Measurements from ENCODE around the gene SHANK3. TPM values are rescaled to one million over a fixed set of nuclear protein-coding genes. Genes with fewer than 3 reads are reported as not detected.
A peak's percentile ranks its signal among the peaks of the same experiment; 100 is the strongest.

Gene SHANK3
- total RNA-seq, 2 experiments from 2014 or later: 0.27 to 0.30 TPM

- H3K4me1 Mint-ChIP-seq: no peaks in the 10 kb centered on the region
- no peak overlapping the region for H3K4me3 Mint-ChIP-seq
- no peak overlapping the region for H3K27ac Mint-ChIP-seq
- H3K36me3 Mint-ChIP-seq: peaks cover 1% of the 10 kb centered on the region
- peaks cover 3% of the 10 kb centered on the region for H3K9me3 Mint-ChIP-seq
- DNase-seq: no peak
- H3K27me3 Mint-ChIP-seq: peaks cover 5% of the 10 kb centered on the region
Measured at GRCh38 chr22:50683994-50684371, 11.4 kb downstream of the SHANK3 start.

DNA sequence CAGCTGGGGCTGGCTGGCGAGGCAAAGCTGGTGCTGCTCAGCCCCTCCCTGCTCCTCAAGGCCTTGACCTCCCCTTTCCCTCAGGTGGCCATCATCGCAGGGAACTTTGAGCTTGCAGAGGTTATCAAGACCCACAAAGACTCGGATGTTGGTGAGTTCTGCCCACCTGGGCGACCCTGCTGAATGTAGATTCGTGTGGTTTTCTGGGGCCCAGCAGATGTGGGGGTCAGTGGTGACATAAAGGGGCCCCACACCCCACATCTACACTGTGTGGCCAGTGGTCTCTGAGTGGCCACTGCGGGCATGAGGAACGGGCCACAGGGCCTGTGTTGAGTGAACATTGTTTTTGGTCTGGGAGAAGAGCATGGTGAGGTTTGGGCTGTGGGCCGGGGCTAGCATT lies 11.9 kb downstream of the SHANK3 start:
- Mint-ChIP-seq H3K4me1 (no peaks in the 10 kb centered on the region), H3K27ac (no peak overlapping the region), H3K27me3 (peaks cover 5% of the 10 kb centered on the region), H3K9me3 (peaks cover 3% of the 10 kb centered on the region), H3K4me3 (no peak overlapping the region), H3K36me3 (peaks cover 1% of the 10 kb centered on the region)
- DNase-seq: no peak

- peaks cover 5% of the 10 kb centered on the region for H3K27me3 Mint-ChIP-seq
- no peaks in the 10 kb centered on the region for H3K4me1 Mint-ChIP-seq
Measured at GRCh38 chr22:50684986-50685385, 12.4 kb downstream of the SHANK3 start.

GRCh38 chr22:50686794-50687193 lies 14.2 kb downstream of the SHANK3 start:
- Mint-ChIP-seq H3K4me1 (no peaks in the 10 kb centered on the region), H3K4me3 (no peak overlapping the region), H3K9me3 (peaks cover 3% of the 10 kb centered on the region), H3K36me3 (peaks cover 1% of the 10 kb centered on the region), H3K27me3 (peaks cover 5% of the 10 kb centered on the region), H3K27ac (no peak overlapping the region)
- DNase-seq: no peak

More at GRCh38 chr22:50684986-50685385, 12.4 kb downstream of the SHANK3 start:
- peak overlapping the region; percentile 2 for H3K27ac Mint-ChIP-seq
- no peak overlapping the region for H3K4me3 Mint-ChIP-seq
- H3K9me3 Mint-ChIP-seq: peaks cover 3% of the 10 kb centered on the region
- no peak for DNase-seq
- H3K36me3 Mint-ChIP-seq: peaks cover 1% of the 10 kb centered on the region

DNA sequence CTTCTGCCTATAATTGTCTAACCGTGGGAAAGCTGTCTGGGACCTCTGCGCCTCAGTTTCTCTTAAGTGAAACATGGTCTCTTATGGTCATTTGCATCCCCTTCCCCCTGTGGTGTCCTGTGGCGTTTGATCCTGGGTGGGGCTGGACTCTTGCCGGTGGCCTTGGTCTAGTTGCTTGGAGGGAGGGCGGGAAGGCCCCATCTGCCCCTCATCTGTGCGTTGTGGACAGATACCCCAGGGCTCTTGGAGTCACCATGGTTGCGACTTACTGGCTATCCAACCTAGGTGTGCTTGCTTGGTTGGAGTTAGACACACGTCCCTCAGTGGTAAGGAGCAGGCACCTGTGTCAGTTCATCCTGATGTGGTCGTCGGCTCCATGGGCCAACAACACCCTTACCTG lies 15.2 kb downstream of the SHANK3 start:
- H3K27ac Mint-ChIP-seq: no peak overlapping the region
- peaks cover 3% of the 10 kb centered on the region for H3K9me3 Mint-ChIP-seq

GRCh38 chr22:50688448-50688847 lies 15.8 kb downstream of the SHANK3 start:
- Mint-ChIP-seq H3K27ac (no peak overlapping the region), H3K27me3 (peaks cover 5% of the 10 kb centered on the region), H3K9me3 (no peaks in the 10 kb centered on the region), H3K4me3 (no peak overlapping the region), H3K36me3 (no peaks in the 10 kb centered on the region), H3K4me1 (no peaks in the 10 kb centered on the region)
- DNase-seq: no peak

More for the DNA sequence above, 15.2 kb downstream of the SHANK3 start:
- Mint-ChIP-seq H3K36me3 (peaks cover 1% of the 10 kb centered on the region), H3K27me3 (peaks cover 5% of the 10 kb centered on the region), H3K4me3 (no peak overlapping the region), H3K4me1 (no peaks in the 10 kb centered on the region)
- no peak for DNase-seq

- Mint-ChIP-seq H3K4me3 (no peak overlapping the region), H3K9me3 (no peaks in the 10 kb centered on the region), H3K27me3 (peaks cover 5% of the 10 kb centered on the region), H3K36me3 (no peaks in the 10 kb centered on the region), H3K27ac (no peak overlapping the region), H3K4me1 (no peaks in the 10 kb centered on the region)
- no peak for DNase-seq
Measured at GRCh38 chr22:50691521-50691920, 18.9 kb downstream of the SHANK3 start.

GRCh38 chr22:50693462-50693861 lies 20.8 kb downstream of the SHANK3 start:
- no peaks in the 10 kb centered on the region for H3K36me3 Mint-ChIP-seq
- H3K4me3 Mint-ChIP-seq: no peak overlapping the region
- no peaks in the 10 kb centered on the region for H3K4me1 Mint-ChIP-seq
- no peak overlapping the region for H3K27ac Mint-ChIP-seq
- no peak for DNase-seq
- H3K27me3 Mint-ChIP-seq: no peaks in the 10 kb centered on the region
- no peaks in the 10 kb centered on the region for H3K9me3 Mint-ChIP-seq

- Mint-ChIP-seq H3K27me3 (no peaks in the 10 kb centered on the region), H3K36me3 (no peaks in the 10 kb centered on the region), H3K9me3 (no peaks in the 10 kb centered on the region), H3K27ac (no peak overlapping the region), H3K4me1 (no peaks in the 10 kb centered on the region), H3K4me3 (no peak overlapping the region)
- DNase-seq: no peak
Measured at GRCh38 chr22:50694099-50694605, 21.5 kb downstream of the SHANK3 start.

GRCh38 chr22:50694766-50695420 lies 22.3 kb downstream of the SHANK3 start:
- H3K36me3 Mint-ChIP-seq: no peaks in the 10 kb centered on the region
- H3K9me3 Mint-ChIP-seq: no peaks in the 10 kb centered on the region
- no peaks in the 10 kb centered on the region for H3K27me3 Mint-ChIP-seq
- DNase-seq: no peak
- H3K4me1 Mint-ChIP-seq: no peaks in the 10 kb centered on the region
- H3K4me3 Mint-ChIP-seq: no peak overlapping the region
- no peak overlapping the region for H3K27ac Mint-ChIP-seq

DNA sequence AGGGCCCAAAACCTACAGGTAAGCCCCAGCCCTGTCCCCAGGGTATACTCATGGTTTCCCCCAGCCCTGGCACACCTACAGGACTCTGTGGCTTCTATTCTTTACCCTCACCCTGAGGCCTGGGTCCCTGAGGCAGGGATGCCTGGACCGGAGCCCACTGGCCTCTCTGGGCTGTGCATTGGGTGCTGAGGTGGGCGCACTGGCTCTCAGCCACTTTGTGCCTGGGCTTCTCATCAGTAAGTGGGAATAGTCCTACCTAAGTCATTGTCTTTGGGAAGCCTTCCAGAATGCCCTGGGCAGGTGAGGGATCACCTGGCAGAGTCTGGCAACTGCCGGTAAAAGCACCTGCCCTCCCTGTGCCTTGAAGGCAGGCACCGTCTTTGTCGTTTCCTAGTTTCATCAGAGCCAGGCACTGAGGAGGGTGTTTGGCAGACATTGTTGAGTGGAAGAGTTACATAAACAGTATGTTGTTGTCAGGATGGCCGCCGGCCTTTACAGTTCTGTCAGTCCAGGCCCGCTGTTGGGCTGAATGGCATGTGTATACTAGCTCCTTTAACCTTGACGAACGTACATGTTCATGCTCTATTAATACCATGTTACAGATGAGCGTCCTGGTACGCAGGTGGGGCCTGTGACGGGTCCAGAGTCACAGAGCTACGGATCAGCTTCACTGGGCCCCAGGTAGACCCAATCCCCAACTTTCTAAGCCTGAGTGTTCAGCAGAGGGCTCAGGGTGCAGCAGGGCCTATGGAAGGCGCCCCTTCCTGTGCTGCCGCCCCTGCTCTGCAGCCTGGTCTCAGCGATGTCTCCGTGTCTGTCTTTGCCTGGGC lies 23.0 kb downstream of the SHANK3 start:
- Mint-ChIP-seq H3K9me3 (no peaks in the 10 kb centered on the region), H3K27me3 (no peaks in the 10 kb centered on the region), H3K4me1 (no peaks in the 10 kb centered on the region), H3K4me3 (no peak overlapping the region), H3K36me3 (no peaks in the 10 kb centered on the region), H3K27ac (no peak overlapping the region)
- no peak for DNase-seq

DNA sequence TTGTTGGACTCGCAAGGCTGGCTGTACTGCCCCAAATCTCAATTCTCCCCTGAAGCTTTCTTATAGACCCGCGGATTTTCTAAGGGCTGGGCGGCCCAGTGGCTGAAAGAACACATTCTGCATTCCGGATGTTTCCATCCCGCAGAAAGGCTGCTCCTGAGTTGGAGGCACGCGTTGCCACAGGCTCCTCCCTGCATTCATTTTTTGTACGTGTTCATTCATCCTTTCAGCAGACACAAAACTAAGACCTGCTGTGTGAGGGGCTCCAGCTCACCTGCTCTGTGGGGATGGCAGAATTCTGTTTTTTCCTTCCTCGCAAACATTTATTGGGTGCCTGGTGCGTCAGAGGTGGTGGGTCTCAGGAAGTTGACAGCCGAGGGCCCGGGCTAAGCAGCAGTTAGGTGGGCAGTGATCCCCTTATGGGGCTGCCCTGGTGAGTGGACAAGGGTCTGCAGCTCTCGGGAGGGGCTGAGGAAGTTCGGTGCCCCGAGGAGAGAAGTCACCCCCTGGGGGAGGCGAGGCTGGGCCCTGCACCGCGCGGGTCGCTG lies 23.7 kb downstream of the SHANK3 start:
- no peak overlapping the region for H3K4me3 Mint-ChIP-seq
- H3K9me3 Mint-ChIP-seq: no peaks in the 10 kb centered on the region
- no peaks in the 10 kb centered on the region for H3K36me3 Mint-ChIP-seq
- H3K27ac Mint-ChIP-seq: no peak overlapping the region
- DNase-seq: no peak
- no peaks in the 10 kb centered on the region for H3K4me1 Mint-ChIP-seq
- no peaks in the 10 kb centered on the region for H3K27me3 Mint-ChIP-seq

DNA sequence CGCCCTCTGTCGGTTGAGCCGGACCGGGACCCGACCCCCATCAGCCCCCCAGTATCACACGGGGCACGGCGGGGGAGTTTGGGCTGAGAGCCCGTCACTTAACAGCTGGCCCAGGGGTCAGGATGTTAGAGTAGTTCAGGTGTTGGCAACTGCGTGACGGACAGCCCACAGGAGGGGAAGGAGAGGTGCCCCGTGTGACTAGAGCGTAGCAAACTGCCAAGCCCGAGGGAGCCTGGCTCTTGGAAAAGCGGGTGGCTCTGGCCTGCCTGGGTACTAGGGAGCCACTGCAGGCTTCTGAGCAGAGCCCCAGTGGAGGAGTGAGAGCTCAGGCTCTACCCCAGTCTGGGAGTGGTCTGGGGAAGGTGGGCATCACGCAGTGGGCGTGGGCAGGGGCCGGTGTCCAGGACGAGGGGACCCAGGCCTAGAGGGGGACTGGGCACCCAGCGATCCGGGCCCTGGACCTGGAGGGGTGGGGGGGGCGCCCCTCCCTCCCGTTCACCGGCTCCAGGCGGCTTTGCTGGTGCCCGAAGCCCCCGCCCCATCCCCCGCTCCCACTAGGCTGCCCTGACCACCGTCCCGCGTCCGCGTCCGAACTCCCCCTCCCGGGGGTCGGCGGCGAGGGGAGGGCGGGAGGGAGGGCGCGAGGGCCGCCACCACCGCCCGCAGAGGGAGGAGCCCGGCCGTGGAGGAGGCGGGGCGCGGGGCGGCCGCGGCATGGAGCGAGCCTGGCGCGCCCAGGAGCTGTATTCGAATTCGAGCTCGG lies 24.4 kb downstream of the SHANK3 start:
- Mint-ChIP-seq H3K4me3 (no peak overlapping the region), H3K36me3 (no peaks in the 10 kb centered on the region), H3K27me3 (no peaks in the 10 kb centered on the region), H3K9me3 (no peaks in the 10 kb centered on the region), H3K27ac (no peak overlapping the region), H3K4me1 (peaks cover 3% of the 10 kb centered on the region)
- DNase-seq: no peak

- Mint-ChIP-seq H3K9me3 (no peaks in the 10 kb centered on the region), H3K4me1 (peaks cover 12% of the 10 kb centered on the region), H3K4me3 (no peak overlapping the region), H3K27ac (no peak overlapping the region), H3K27me3 (no peaks in the 10 kb centered on the region), H3K36me3 (no peaks in the 10 kb centered on the region)
- no peak for DNase-seq
Measured at GRCh38 chr22:50697667-50698506, 25.3 kb downstream of the SHANK3 start.
